ENCODE data around the gene PHF5A. TPM values are rescaled to one million over a fixed set of nuclear protein-coding genes. Genes with fewer than 3 reads are reported as not detected.
A peak's percentile ranks its signal among the peaks of the same experiment; 100 is the strongest.

The PHF5A gene
- total and polyA plus RNA-seq, 2 donors (not counting 1 experiment from before 2014, with no cell fraction given), result 29.4 to 31.6 TPM

GRCh38 chr22:41485033-41485432 is 16.5 kb upstream of the PHF5A start:
- ChIA-PET CTCF (interaction anchor here (0.7 to 1.6 kb wide), 4 partner anchors 11 to 81 kb away, joined by 3 to 5 read pairs (median 4); no protein-coding TSS in a partner anchor), POLR2A (interaction anchor here (0.7 kb wide), 1 partner anchor 35 kb away, joined by 3 read pairs; no protein-coding TSS in a partner anchor)
- H3K4me1 Mint-ChIP-seq, result peaks cover 79% of the 10 kb centered on the region
- H3K27ac Mint-ChIP-seq, result peak overlapping the region; percentile 82
- no peak overlapping the region for H2AFZ ChIP-seq (ENCODE audit: insufficient read depth, low read depth, low read length, poor library complexity, severe bottlenecking)
- TF ChIP-seq CTCF (IDR thresholded peaks at IDR 0.05), result no peak
- TF ChIP-seq EZH2 (IDR thresholded peaks at IDR 0.05; ENCODE audit: borderline replicate concordance, insufficient read depth, low read depth, low read length, poor library complexity, severe bottlenecking), result no peak
- peaks cover 98% of the 10 kb centered on the region for H3K79me2 ChIP-seq (ENCODE audit: control insufficient read depth, insufficient read depth, low read length)
- H3K9ac ChIP-seq (ENCODE audit: low read length), result no peak overlapping the region
- H3K27me3 ChIP-seq (replicated peaks in 1 of 4; ENCODE audit: control extremely low read depth in 1 of 4, control insufficient read depth in 3 of 4, insufficient read depth in 4 of 4, low read length in 3 of 4), result no peaks in the 10 kb centered on the region
- H3K27me3 Mint-ChIP-seq, result no peaks in the 10 kb centered on the region
- H3K4me3 ChIP-seq (ENCODE audit: control extremely low read depth in 1 of 5, extremely low read depth in 1 of 5, insufficient read depth in 1 of 5, low read depth in 2 of 5, low read length in 4 of 5), result no peak overlapping the region
- peaks cover 59% of the 10 kb centered on the region for H4K20me1 ChIP-seq (ENCODE audit: control insufficient read depth, insufficient read depth, low read length, poor library complexity, severe bottlenecking)
- peaks cover 3 to 12% of the 10 kb centered on the region in 2 experiments for H3K36me3 ChIP-seq (replicated peaks in 1 of 2; ENCODE audit: control extremely low read depth in 1 of 2, control insufficient read depth in 1 of 2, extremely low read depth in 1 of 2, insufficient read depth in 2 of 2, low read length in 1 of 2)
- intact Hi-C loops (cut with micrococcal nuclease), result no loop called here
- ATAC-seq (ENCODE audit: low read depth) (no peak), DNase-seq (no peak)
- peak overlapping the region; percentile 13 for H3K4me3 Mint-ChIP-seq
- H3K27ac ChIP-seq (ENCODE audit: low read length in 2 of 2), result peak overlapping the region in 1 of 2 donors; percentile 86
- H3K4me2 ChIP-seq (replicated peaks; ENCODE audit: low read depth, low read length, poor library complexity, severe bottlenecking), result peak overlapping the region; percentile 18
- WGBS (ENCODE audit: insufficient coverage), result 73% methylated on average over 6 of the region's 7 CpGs
- H3K9me3 Mint-ChIP-seq (ENCODE audit: insufficient read depth), result no peaks in the 10 kb centered on the region
- H3K4me1 ChIP-seq (ENCODE audit: control insufficient read depth in 2 of 2, insufficient read depth in 2 of 2, low read length in 2 of 2), result peaks cover 62 to 77% of the 10 kb centered on the region in 2 donors
- no peaks in the 10 kb centered on the region for H3K9me3 ChIP-seq (ENCODE audit: control extremely low read depth in 1 of 3, control insufficient read depth in 2 of 3, insufficient read depth in 1 of 3, low read length in 2 of 3)

GRCh38 chr22:41482319-41482935 is 13.9 kb upstream of the PHF5A start:
- ATAC-seq (ENCODE audit: low read depth) (no peak), DNase-seq (no peak)
- Histone ChIP-seq H3K36me3 (replicated peaks in 1 of 2; ENCODE audit: control extremely low read depth in 1 of 2, control insufficient read depth in 1 of 2, extremely low read depth in 1 of 2, insufficient read depth in 2 of 2, low read length in 1 of 2) (peaks cover 3 to 10% of the 10 kb centered on the region in 2 experiments), H3K27ac (ENCODE audit: low read length in 2 of 2) (peak overlapping the region; percentile 82 to 86), H3K9ac (ENCODE audit: low read length) (peak overlapping the region; percentile 46), H4K20me1 (ENCODE audit: control insufficient read depth, insufficient read depth, low read length, poor library complexity, severe bottlenecking) (peaks cover 33% of the 10 kb centered on the region), H2AFZ (ENCODE audit: insufficient read depth, low read depth, low read length, poor library complexity, severe bottlenecking) (no peak overlapping the region), H3K4me2 (replicated peaks; ENCODE audit: low read depth, low read length, poor library complexity, severe bottlenecking) (peak overlapping the region; percentile 75), H3K4me3 (ENCODE audit: control extremely low read depth in 1 of 5, extremely low read depth in 1 of 5, insufficient read depth in 1 of 5, low read depth in 2 of 5, low read length in 4 of 5) (peak overlapping the region in 1 of 5 experiments; percentile 13), H3K9me3 (ENCODE audit: control extremely low read depth in 1 of 3, control insufficient read depth in 2 of 3, insufficient read depth in 1 of 3, low read length in 2 of 3) (peaks cover 0 to 7% (median 0%) of the 10 kb centered on the region in 3 donors), H3K4me1 (ENCODE audit: control insufficient read depth in 2 of 2, insufficient read depth in 2 of 2, low read length in 2 of 2) (peaks cover 81 to 89% of the 10 kb centered on the region in 2 donors), H3K79me2 (ENCODE audit: control insufficient read depth, insufficient read depth, low read length) (peaks cover 91% of the 10 kb centered on the region), H3K27me3 (replicated peaks in 1 of 4; ENCODE audit: control extremely low read depth in 1 of 4, control insufficient read depth in 3 of 4, insufficient read depth in 4 of 4, low read length in 3 of 4) (no peaks in the 10 kb centered on the region)
- Mint-ChIP-seq H3K9me3 (ENCODE audit: insufficient read depth) (no peaks in the 10 kb centered on the region), H3K4me1 (peaks cover 83% of the 10 kb centered on the region), H3K27ac (peak overlapping the region; percentile 64), H3K4me3 (peak overlapping the region; percentile 12), H3K27me3 (no peaks in the 10 kb centered on the region)
- TF ChIP-seq EZH2 (IDR thresholded peaks at IDR 0.05; ENCODE audit: borderline replicate concordance, insufficient read depth, low read depth, low read length, poor library complexity, severe bottlenecking) (no peak), CTCF (IDR thresholded peaks at IDR 0.05) (no peak)
- ChIA-PET POLR2A (interaction anchor here (0.7 kb wide), 1 partner anchor 34 kb away, joined by 4 read pairs; no protein-coding TSS in a partner anchor), CTCF (interaction anchor here (0.9 to 2.1 kb wide), 6 partner anchors 9 to 79 kb away, joined by 3 to 5 read pairs (median 4); partner anchors contain the start of gene TOB2)
- intact Hi-C loops (cut with micrococcal nuclease), result no loop called here
- 21% methylated on average over 2 of the region's 2 CpGs for WGBS (ENCODE audit: insufficient coverage)
